Cardiac muscle cell (in vitro differentiated cells and primary cell): ENCODE results near the gene BCAR1. TPM values are rescaled to one million over a fixed set of nuclear protein-coding genes. Genes with fewer than 3 reads are reported as not detected.
A peak's percentile ranks its signal among the peaks of the same experiment; 100 is the strongest.

Experiments
- DNase-seq, 2 donors: peaks; one replicate each; pipeline versions ENCODE4 v3.0.0 to v3.0.0-alpha.2; 2010 to 2017; ENCODE audit warnings: low read depth in 1 of 2, low spot score in 1 of 2
- H3K27ac ChIP-seq: fragments of 200-600 bp; sonication (generic); 2 replicates; pipeline ENCODE4 v1.5.1; 2016
- H3K27me3 ChIP-seq: fragments of 200-600 bp; sonication (generic); 2 replicates; pipeline ENCODE4 v1.6.0; 2016; ENCODE audit warnings: control low read depth
- H3K36me3 ChIP-seq: fragments of 200-600 bp; sonication (generic); 2 replicates; pipeline ENCODE4 v1.5.1; 2016; ENCODE audit warnings: control low read depth
- H3K4me1 ChIP-seq: fragments of 200-600 bp; sonication (generic); 2 replicates; pipeline ENCODE4 v1.8.1; 2017; ENCODE audit warnings: low read depth, mild to moderate bottlenecking, mixed run types
- H3K4me3 ChIP-seq: fragments of 200-600 bp; sonication (generic); 2 replicates; pipeline ENCODE4 v1.5.1; 2016; ENCODE audit warnings: mild to moderate bottlenecking
- H3K9me3 ChIP-seq: fragments of 200-600 bp; sonication (generic); 2 replicates; pipeline ENCODE4 v1.5.1; 2017; ENCODE audit warnings: low read depth, mild to moderate bottlenecking, control low read depth
- CTCF ChIP-seq: IDR thresholded peaks from 2 replicates; pipeline ENCODE4 v1.5.1; 2012; ENCODE audit warnings: low read depth, mild to moderate bottlenecking, low read length
- polyA plus RNA-seq: library from polyadenylated mRNA; unstranded; fragments of >200 nt; fragmentation: Nextera tagmentation; extraction: Ambion mirVana; gene quantifications from 2 replicates; pipeline ENCODE4 v1.2.1, GENCODE V29; 2016
- total RNA-seq: library from RNA; depleted of rRNA; stranded (reverse); fragments of >200 nt; gene quantifications from 2 replicates; pipeline ENCODE4 v1.2.3, GENCODE V29; 2016

The BCAR1 gene
- total and polyA plus RNA-seq, 2 experiments from 2014 or later, result 83.7 to 121 TPM

- H3K4me1 ChIP-seq, result peaks cover 48% of the 10 kb centered on the region
- H3K9me3 ChIP-seq, result no peaks in the 10 kb centered on the region
- DNase-seq, result no peak
- no peaks in the 10 kb centered on the region for H3K27me3 ChIP-seq
- H3K4me3 ChIP-seq, result no peak overlapping the region
- peak overlapping the region; percentile 91 for H3K27ac ChIP-seq
- H3K36me3 ChIP-seq, result peaks cover 3% of the 10 kb centered on the region
- no peak for TF ChIP-seq CTCF
These were observed 15.6 kb upstream of the BCAR1 start for GRCh38 chr16:75266738-75267630.

DNA sequence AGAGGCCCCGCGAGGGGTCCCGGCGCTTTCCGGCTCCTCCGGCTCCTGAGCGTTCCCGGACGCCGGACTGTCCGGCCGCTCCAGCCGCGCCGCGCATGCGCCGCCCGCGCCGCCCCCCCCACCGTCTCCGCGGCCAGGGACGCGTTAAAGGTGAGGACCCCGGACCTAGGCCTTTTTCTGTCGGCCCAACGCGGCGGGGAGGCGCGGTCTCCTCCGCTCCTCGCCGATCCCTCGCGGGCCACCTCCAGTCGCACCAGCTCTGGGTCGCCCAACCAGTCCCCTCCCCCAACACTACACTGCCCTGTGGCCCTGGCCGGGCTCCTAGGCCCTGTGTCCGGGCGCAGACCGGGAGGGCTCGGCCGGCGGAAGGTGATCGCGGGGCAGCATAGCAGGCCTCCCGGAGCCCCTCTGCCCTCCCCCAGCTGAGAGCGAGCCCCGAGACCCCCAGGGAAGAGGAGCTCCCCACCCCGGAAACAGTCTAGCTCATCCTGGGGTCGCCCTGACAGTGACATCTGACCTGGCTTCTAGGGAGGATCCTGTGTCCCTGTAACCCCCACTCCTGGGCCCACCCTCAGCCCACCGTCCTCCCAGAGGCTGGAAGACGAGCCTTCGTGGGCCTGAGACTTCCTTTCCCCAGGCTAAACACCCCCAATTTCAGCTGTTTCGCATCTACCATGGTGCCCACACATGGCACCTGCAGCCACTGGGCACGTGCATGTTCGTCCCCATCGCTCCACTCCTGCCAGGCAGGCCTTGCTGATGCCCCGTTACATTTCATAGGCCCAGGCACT is 14.7 kb upstream of the BCAR1 start:
- peaks cover 3% of the 10 kb centered on the region for H3K36me3 ChIP-seq
- H3K9me3 ChIP-seq, result no peaks in the 10 kb centered on the region
- TF ChIP-seq CTCF, result no peak
- H3K27me3 ChIP-seq, result no peaks in the 10 kb centered on the region
- DNase-seq, result peak; percentile 79 to 91
- H3K27ac ChIP-seq, result peak overlapping the region; percentile 88
- H3K4me1 ChIP-seq, result peaks cover 45% of the 10 kb centered on the region
- H3K4me3 ChIP-seq, result peak overlapping the region; percentile 99

- H3K9me3 ChIP-seq, result no peaks in the 10 kb centered on the region
- H3K4me3 ChIP-seq, result peak overlapping the region; percentile 99
- DNase-seq, result no peak
- H3K27me3 ChIP-seq, result no peaks in the 10 kb centered on the region
- peak overlapping the region; percentile 88 for H3K27ac ChIP-seq
- H3K4me1 ChIP-seq, result peaks cover 45% of the 10 kb centered on the region
- peaks cover 3% of the 10 kb centered on the region for H3K36me3 ChIP-seq
- TF ChIP-seq CTCF, result no peak
These were observed 13.8 kb upstream of the BCAR1 start for GRCh38 chr16:75264999-75265910.

- Histone ChIP-seq H3K9me3 (no peaks in the 10 kb centered on the region), H3K4me3 (peak overlapping the region; percentile 99), H3K27ac (peak overlapping the region; percentile 88), H3K27me3 (no peaks in the 10 kb centered on the region), H3K4me1 (peaks cover 45% of the 10 kb centered on the region), H3K36me3 (peaks cover 3% of the 10 kb centered on the region)
- TF ChIP-seq CTCF, result no peak
- peak in 1 of 2 donors; percentile 78 for DNase-seq
These were observed 13.1 kb upstream of the BCAR1 start for GRCh38 chr16:75264457-75264998.
